Measurements from ENCODE around the gene WDR45B.

WDR45B gene

GRCh38 chr17:82675476-82676245 lies 27.4 kb upstream of the WDR45B start:
- no peak for DNase-seq

GRCh38 chr17:82674656-82675475 lies 26.6 kb upstream of the WDR45B start:
- DNase-seq = no peak

- DNase-seq = no peak
These were observed 22.6 kb upstream of the WDR45B start for GRCh38 chr17:82670661-82671450.

GRCh38 chr17:82668631-82669099 lies 20.4 kb upstream of the WDR45B start:
- no peak for DNase-seq

- no peak for DNase-seq
These were observed 19.9 kb upstream of the WDR45B start for GRCh38 chr17:82668024-82668630.

GRCh38 chr17:82667668-82668000 lies 19.4 kb upstream of the WDR45B start:
- DNase-seq = no peak

- DNase-seq = no peak
These were observed 18.9 kb upstream of the WDR45B start for GRCh38 chr17:82666931-82667667.

- no peak for DNase-seq
These were observed 17.6 kb upstream of the WDR45B start for GRCh38 chr17:82665891-82666290.

- no peak for DNase-seq
These were observed 17.0 kb upstream of the WDR45B start for GRCh38 chr17:82665217-82665616.

- no peak for DNase-seq
These were observed 16.5 kb upstream of the WDR45B start for GRCh38 chr17:82664701-82665182.

GRCh38 chr17:82664276-82664575 lies 16.0 kb upstream of the WDR45B start:
- no peak for DNase-seq

- no peak for DNase-seq
These were observed 15.4 kb upstream of the WDR45B start for GRCh38 chr17:82663381-82664275.

- no peak for DNase-seq
These were observed 14.5 kb upstream of the WDR45B start for GRCh38 chr17:82662711-82663261.

GRCh38 chr17:82661717-82662683 lies 13.8 kb upstream of the WDR45B start:
- no peak for DNase-seq

- no peak for DNase-seq
These were observed 11.6 kb upstream of the WDR45B start for GRCh38 chr17:82659886-82660285.

GRCh38 chr17:82658796-82659452 lies 10.7 kb upstream of the WDR45B start:
- DNase-seq = no peak

- no peak for DNase-seq
These were observed 10.1 kb upstream of the WDR45B start for GRCh38 chr17:82658331-82658730.

- DNase-seq = no peak
These were observed 9.7 kb upstream of the WDR45B start for GRCh38 chr17:82657926-82658325.

GRCh38 chr17:82656266-82656665 lies 8.0 kb upstream of the WDR45B start:
- no peak for DNase-seq
